Activated CD8-positive, alpha-beta memory T cell treated with anti-CD3 and anti-CD28 coated beads for 24 hours (primary cell): ENCODE measurements around the gene PARK7.

Experiments used
- DNase-seq: peaks from one replicate; pipeline ENCODE4 v3.0.0-alpha.2; 2020

Gene PARK7

DNA sequence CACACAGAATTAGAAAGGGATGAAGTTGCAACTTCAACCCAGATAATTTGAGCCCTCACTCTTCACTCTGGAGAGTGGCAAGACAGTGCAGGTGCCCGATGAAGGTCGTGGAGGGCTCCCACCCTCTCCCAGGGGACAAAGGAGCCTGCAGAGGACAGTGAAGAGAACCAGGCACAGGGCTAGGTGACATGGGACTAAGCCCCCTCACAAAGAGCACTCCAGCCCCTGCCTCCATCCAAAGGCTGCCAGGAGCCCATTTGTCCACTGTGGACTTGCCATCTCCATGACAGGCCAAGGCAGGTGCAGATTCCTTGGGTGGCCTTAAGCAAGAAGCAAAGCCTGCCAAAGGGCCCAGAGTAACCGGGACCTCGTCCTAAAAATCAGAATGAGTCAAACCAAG is 49.5 kb downstream of the PARK7 start:
- DNase-seq: no peak

DNA sequence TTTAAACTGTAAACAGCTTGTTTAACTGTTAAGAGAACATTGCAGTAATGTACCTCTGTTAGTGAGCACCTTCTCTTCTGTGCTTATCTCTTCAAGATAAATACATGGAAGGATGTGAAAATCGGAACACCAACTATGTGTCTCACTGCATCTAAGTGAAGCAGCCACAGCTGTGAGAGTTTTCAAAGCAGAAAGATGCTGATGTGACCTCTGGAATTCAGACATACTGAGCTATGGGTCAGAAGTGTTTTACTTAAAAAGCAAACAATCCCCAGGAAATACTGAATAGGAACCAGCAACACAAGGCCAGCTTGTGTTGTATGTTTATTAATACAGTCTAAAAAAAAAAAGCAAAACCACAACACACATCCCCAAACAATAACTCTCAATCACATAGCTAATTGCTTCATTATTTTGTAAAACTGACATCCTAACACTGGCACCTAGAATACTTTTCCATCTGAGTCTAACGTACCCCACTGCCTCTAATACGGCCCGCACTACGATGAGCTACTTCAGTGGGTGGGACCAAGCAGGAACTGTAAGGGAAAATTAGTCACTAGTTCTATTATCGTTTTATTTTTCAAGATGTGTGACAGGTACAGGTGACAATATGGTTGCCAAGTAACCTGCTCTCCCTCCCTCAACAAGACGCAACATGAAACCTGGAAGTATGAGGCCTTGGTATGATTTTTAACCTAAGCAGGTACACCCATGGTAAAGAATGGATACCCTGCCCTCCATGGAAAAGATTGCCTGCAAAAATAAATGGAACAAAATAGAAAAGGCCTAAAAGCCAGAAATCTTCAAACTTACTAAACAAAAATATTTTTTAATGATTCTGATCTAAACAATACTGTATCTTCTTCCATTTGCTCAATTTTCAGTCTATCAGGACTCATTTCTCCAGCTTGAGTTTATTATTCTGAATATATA is 50.7 kb downstream of the PARK7 start:
- no peak for DNase-seq

DNA sequence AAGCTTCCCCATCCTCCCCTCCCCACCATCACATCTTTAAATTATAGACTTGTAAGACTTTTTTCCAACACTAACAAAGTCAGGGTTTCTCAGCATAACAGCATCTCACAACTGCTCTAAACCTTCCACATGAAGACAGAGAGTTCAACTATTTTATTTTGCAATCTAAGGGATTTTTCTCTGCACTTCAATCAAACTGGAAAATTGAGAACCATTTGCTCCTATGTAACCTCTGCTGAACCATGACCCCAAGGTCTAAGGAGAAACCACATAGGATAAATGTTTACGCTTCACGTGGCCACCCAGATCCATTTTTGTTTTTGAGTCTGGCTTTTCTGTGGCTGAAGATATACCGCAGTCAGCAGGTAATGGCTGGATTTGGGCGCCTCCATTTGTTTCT is 51.4 kb downstream of the PARK7 start:
- no peak for DNase-seq

DNA sequence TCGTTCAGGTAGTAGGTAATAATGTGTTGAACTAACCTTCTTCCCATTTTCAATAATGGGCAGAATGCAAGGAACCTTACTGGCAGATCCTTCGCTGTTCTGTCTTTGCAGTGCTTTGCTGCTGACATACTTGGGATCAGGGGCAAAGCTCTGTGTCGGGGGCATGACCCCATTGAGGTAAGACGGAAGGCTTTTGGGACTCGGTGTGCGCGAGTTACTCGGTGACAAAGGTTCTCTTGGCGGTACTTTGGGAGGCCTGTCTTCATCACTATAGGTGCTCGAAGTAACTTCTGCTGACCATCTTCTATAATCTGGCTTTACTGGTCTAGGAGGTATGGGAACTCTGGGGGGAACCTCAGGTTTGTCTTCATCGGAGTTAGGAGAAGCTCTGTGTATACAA is 51.9 kb downstream of the PARK7 start:
- DNase-seq: no peak

DNA sequence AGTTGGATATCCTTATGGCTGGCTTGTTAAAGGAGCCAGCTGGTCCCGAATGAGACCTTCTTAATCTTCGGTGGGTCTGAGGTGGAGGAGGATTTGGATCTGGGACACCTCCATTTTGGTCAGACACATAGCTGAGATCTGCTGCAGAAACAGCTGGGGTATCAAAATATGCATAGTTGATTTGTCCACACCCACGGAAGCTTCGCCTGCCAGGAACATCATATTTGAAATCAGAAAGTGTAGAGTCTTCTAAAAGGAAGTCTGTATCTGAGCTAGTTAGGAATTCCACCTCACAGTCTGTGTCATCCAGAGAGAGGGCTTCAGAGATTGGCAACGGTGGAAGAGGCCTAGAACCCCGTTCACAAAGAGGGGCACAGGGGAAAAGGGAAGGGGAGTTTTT is 52.3 kb downstream of the PARK7 start:
- no peak for DNase-seq

DNA sequence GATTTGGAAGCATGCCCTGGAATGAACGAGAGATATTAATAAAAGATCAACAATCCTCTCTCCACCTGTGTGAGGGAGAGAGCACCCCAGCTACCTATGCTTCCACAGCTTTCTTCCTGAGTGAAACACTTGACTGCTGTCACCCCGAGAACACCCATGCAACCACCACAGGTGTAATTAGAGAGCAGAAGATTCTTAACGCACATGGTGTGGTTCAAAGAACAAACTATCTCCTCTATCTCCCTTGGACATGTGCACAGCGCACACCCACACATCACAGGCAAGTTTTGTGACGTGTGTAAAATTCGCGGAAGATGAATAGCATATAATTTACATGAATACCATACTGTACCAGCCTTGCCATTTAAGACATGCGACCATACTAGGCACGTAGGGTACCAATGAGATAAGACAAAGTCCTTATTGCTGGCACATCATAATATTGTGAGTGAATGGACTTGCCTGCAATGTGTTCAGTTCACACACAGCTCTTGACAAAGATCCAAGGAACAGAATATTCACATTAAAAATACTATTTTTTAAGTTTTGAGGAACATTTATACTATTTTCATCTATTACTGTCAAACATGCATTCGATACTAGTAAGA is 53.0 kb downstream of the PARK7 start:
- no peak for DNase-seq

DNA sequence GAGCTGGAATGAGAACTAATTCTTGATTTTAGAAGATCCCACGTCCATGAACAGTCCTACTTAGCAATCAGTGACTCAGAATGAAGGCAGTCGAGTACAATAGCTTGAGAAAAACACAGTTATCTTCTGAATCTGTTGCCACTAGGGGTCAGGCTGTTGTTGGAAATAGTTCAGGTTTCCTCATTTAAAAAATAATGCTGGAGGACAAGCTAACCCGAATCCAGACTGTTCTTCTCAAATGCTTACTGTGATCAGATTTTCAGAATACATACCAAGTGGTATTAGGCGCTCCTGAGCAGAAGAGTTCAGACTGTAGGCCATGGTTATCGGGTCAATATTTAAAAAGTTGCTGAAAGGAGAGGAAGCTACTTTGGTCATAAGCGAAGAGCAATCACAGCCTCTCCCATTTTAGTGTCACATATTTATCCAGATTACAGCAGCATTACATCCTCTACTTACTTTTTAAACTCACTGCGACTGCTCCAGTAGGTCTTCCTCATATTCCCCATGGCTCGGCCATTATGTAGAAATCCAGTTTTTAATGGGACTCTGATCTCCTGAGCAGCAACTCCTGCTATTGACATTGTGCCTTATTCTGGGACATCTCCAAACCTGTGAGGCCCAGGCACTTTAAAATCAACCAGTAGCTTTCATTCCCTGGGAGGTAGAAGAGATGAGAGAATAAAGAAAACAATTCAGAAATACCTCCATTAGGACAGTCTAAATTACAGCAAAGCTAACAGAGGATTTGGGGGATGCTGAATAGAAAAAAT is 53.7 kb downstream of the PARK7 start:
- DNase-seq: no peak

DNA sequence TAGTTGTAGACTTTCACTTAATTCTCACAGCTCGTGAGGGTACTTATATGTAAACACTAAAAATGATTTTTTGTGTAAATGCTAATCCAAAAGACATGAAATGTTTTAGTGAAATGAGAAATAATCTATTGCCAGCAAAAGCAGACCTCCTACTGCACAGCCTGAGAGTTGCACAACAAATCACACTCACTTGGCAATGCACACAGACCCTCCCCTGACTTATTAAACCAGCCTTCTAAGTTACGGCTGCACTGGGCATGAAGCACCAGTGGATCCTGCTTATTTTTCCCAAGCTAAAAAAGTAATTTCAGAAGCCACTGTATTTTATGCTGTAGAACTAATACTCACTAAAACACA is 54.3 kb downstream of the PARK7 start:
- DNase-seq: no peak

DNA sequence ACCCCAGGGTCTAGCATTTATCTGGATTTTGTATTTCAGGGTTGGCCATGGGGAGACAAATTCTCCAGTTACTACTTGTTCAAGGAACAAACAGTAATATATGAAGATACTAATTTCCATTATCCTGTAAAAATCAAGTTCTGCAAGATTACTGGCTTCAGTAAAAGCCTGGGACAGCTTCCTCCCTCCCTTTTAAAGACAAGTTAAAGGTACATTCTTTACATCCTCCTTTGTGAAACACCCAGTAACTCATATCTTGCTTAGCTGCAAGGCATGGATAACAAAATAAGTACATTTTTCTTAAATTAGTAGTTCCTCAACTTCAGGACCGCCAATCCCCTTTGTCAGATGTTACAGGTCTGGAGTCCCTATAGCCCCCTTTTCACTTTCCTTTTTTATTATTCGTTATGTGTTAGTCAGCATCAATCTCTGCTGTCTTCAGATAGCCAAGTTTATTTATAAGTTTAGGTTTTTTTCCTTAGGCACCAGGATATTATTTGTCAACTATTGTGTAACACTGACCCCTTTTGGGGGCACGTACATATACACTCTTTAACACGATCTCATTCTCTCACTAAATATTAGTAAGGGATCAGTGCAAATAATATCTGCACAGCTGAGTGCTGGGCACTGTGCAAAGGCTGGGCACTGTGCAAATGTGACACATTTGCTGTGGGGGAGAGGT is 54.8 kb downstream of the PARK7 start:
- DNase-seq: no peak

DNA sequence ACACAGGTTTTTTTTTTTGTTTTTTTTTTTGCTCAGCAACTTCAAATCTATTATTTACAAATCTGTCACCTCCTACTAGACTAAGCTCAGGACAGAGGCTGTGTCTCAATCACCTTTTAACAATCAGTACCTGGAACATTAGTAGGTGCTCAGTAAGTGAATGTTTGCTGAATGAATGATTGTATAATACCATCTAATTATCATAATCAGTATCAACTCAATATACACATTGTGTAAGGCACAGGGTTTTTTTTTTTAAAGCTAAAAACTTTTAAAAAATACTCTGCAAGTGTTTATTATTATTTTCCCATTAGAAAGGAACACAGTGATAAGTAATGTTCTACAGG is 55.4 kb downstream of the PARK7 start:
- no peak for DNase-seq

DNA sequence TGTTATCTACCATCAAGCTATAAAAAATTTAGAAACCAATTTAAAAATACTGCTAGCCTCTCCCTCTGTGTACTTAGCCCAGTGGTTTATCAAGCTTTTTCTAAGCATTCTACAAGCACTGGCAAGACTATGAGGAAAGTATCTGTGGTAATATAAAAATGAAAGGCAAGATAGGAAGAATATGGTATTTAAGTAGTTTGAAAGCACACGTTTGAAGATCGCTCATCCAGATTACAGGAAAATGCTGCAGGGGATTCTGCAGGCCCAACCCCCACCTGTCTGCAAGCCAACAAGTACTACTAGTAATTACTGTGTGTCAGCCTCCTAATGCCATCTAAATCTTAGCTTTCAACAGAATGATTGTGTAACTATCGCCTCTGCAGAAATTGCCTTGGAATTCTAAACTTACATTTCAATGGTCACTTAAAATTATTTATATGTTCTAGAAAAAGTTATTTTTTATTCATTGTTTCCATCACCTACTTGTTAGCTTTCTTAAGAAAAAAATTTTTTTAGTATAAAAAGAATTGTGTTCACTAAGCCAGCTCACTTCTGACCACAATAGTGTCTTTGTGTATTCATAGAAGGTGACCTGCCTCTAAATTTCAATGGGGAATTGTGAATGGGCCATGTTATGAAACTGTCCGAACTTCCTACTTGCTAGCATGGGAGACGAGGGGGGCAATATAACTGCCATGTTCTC is 56.1 kb downstream of the PARK7 start:
- no peak for DNase-seq

DNA sequence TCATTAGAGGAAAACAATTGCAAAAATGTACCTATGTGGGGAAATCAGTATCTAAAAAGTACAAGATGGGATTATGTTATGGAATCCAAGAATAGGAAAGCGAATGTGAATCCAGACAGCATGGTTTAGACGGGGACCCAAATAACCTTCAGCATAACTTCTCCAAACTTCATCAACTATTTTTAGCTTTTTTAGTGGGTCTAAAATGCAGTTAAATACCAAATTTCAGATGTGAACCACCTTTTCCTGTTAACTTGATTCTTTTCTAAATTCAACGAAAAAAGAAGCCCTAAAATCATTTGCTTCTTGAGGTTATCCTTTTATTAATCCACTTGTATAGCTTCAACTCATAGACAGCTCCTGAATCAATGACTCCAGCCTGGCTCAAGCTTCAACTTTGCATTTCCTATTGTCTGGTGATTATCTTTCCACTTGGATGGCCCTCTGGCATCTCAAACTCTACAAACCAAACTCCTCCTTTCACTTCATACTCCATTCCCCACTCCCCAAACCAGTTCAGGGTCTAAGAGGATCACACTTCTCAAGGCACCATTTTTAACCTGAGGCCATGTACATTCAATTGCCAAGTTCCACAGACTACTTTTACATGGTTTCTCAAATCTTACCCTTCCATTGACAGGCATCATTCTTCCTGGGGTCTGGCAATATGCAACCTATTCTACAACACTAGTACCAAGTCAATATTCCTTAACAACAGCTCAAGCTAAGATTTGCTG is 57.1 kb downstream of the PARK7 start:
- no peak for DNase-seq

DNA sequence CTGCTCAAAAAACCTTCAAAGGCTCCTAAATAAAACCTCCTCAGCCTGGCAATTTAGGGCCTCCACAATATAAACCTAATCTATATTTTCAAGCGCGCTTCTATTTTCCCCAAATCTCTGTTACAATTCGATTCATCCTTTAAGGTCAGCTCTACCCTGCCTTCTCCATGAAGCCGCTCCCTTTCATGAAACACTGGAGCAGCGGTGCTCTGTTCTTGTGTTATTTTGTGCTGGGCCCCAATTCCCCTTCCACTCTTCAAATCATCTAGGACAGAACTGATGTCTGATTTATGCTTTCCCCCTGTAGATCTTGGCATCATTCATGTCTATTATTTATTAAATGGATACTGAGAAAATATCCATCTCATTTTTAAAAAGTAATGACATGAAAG is 57.7 kb downstream of the PARK7 start:
- no peak for DNase-seq

DNA sequence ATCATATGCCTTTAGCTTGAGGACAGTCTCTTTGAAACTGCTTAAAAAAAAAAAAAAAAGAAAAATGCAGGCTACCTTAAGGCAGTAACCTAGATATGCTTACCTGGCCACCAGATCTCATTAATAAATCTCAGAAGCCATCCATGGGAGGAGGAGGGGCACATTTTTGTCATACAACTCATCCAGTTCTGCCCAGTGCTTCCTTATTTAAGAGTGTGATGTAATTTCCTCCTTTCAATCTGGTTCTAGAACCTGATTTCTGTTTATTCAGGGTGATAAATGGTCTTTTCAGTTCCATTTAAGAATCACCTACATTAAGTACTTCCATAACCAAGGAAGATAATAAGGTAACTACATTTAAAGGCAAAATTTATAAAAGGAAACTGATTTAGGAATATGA is 58.5 kb downstream of the PARK7 start:
- no peak for DNase-seq

DNA sequence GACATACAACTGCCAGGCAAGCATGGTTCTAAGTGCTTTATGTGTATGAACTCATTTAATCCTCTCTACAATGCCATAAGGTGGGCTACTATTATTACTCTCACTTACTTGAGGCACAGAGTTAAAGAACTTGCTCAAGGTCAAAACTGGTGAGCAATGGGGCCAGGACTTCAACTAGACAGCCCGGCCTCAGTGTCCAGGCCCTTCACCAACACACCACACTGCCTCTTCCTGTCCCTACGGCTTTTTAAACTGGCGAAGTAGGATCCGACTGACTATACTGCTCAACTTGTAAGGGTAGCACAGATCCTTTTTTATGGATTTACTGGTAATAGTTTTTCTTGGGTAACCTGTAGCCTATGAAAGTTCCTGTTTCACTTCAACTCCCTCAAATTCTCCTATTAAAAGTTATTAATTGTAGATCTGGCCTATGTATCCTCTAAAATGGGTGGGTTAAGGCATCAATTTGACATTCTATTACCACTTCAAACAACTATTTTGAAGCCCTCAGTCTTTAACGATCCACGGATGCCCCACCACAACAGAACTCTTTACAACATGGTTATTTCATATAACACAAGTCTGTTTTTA is 60.3 kb downstream of the PARK7 start:
- DNase-seq: no peak

DNA sequence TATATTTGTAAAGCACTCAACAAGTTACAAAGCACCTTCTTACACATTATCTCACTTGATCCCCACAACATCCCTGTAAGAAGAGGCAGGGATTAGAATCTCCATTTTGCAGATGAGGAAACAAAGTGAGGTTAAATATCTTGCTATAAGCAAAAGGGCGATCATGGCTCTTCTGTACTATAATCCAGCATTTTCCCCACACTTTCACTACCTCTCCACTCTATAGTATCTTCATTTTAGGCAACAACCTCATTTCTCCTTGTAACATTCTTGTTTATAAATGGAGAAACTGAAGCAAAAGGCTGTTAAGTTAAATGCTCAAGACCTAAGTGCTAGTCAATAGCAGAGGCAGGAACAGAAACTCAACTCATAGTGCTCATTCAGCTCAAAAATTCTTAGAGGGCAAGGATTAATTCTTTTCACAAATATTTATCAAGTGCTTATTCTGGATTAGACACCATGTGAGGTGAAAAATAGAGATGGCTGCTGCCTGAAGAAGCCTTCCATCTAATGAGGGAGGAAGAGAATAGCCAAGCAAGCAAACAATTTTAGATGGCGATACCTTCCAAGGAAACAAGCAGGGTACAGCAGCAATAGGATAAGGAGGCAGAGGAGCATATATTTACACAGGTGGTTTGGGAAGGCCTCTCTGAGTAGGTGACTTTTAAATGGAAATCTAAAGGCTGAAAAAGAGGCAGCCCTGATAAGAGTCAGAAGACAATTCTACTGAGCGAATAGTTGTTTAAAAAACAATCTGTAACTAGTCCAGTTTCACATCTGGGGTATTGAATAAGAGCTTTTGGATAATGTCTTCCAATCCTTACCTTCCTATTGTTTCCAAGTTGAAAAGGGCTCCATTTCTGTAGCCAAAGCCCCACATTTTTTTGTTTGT is 61.1 kb downstream of the PARK7 start:
- DNase-seq: no peak

DNA sequence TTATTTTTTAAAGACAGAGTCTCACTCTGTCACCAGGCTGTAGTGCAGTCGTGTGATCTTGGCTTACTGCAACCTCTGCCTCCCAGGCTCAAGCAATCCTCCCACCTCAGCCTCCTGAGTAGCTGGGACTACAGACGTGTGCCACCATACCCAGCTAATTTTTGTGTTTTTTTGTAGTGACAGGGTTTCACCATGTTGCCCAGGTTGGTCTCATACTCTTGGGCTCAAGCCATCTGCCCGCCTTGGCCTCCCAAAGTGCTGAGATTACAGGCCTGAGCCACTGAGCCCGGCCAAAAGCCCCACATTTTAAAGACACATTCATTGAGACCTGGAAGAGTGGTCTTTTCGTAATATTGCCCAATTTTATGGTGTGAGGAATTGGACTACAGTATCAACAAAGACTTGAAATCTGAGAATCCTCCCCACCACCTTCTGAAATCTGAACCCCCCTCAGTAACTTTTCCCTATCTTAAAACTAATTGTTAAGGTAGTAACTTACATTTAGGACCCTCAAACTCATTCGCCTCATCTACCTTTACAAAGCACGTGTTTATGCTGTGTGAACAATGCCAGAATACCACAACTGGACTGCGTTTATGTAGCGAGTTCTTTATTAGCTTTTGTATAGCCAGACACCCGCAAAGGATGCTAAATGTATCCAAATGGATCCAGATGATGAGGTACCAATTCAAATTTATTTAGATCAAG is 61.9 kb downstream of the PARK7 start:
- DNase-seq: no peak

DNA sequence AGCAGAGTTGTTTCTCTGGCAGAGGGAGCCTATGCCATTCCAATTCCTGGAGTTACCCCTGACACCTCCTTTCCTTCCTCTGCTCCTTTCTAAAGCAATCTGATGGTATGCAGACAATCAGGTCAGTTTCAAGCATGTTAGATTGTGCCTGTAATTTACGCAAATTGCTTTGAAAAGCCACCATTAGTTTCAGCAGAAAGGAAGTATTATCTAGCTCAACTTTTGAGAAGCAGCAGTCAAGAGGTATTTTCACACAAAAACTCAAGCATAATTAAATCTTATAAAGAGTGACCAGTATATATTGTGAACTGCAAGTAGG is 62.4 kb downstream of the PARK7 start:
- no peak for DNase-seq

DNA sequence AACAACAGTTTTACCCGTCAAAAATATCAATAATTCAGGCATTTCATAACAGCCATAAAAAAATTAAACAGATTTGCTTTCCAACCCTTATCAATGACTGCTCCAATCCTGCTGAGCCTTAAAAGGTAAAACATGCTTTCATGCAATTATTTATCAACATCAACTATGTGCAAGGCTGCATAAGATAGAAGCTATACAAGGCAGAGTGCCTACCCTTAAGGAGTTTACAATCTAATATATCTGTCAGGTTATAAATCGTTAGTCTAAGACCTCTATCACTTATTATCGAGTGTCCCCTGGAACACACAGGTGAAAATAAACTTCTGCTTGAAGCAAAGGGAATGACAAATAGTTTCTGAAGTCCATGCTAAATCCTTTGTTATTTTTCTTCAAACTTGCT is 62.8 kb downstream of the PARK7 start:
- DNase-seq: no peak

DNA sequence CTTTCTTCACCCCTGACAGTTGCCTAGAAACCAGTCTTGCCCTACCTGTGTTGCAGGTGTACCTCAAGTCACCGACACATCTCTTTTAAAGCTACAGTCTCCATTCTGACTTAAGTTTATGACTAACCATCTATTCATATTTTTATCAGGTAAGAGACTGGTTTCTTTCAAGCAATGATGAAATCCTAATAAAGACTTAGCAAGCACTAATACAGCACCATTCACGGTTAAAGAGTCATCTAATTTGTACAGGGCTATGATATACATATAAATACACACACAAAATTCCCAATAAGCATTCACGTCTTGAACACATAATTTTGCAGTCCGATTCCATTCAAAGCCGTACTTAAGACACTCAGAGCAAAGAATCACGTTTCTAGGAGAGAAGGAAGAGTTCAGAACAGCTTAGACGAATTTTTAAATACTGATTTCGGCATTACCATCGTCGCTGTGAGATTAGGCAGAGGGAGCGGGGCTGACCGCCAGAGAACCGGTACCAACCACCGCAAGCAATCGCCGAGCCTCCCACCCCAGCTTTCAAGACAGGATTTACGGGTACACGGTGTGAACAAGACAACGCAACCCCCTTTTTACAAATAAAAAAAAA is 63.7 kb downstream of the PARK7 start:
- DNase-seq: no peak
